ENCODE results near the gene SPSB4. TPM values are rescaled to one million over a fixed set of nuclear protein-coding genes. Genes with fewer than 3 reads are reported as not detected.

SPSB4 gene
- total and polyA plus RNA-seq, 10 of the 15 experiments (the other 5 are each of a cell fraction or from before 2014, with no cell fraction given), result not detected

- TF ChIP-seq E4F1 (IDR thresholded peaks at IDR 0.05; ENCODE audit: borderline replicate concordance, partially characterized antibody) (no peak), RAD21 (IDR thresholded peaks at IDR 0.05; ENCODE audit: insufficient read depth, low read depth, low read length) (no peak)
Measured at GRCh38 chr3:141179983-141180382, 128.8 kb downstream of the SPSB4 start (continued).

GRCh38 chr3:141181196-141181595 is 130.0 kb downstream of the SPSB4 start:
- in situ Hi-C loops (cut with MboI) (no loop called here), intact Hi-C loops (cut with micrococcal nuclease; ENCODE audit: unreplicated experiment) (no loop called here)
- Histone ChIP-seq H2AFZ (ENCODE audit: control insufficient read depth, low read depth, low read length) (no peak overlapping the region), H3K27me3 (replicated peaks in 1 of 2; ENCODE audit: control insufficient read depth in 2 of 2, insufficient read depth in 2 of 2, low read length in 1 of 2) (peaks cover 0 to 2% of the 10 kb centered on the region in 2 experiments; a peak in 1 of 4 replicates), H3K4me1 (ENCODE audit: control insufficient read depth, insufficient read depth, low read length) (no peaks in the 10 kb centered on the region), H3K9me3 (replicated peaks; ENCODE audit: control insufficient read depth, insufficient read depth, low read length) (no peaks in the 10 kb centered on the region), H3K4me2 (ENCODE audit: control insufficient read depth, insufficient read depth) (no peak overlapping the region), H3K9ac (ENCODE audit: control insufficient read depth, insufficient read depth, low read length) (no peak overlapping the region), H4K20me1 (ENCODE audit: control insufficient read depth, insufficient read depth) (no peaks in the 10 kb centered on the region), H3K79me2 (ENCODE audit: control insufficient read depth, insufficient read depth, low read length) (no peaks in the 10 kb centered on the region), H3K36me3 (ENCODE audit: control insufficient read depth in 2 of 2, insufficient read depth in 2 of 2, low read length in 1 of 2) (no peaks in the 10 kb centered on the region), H3K4me3 (no peak overlapping the region), H3K27ac (ENCODE audit: control insufficient read depth, insufficient read depth) (no peak overlapping the region)
- CTCF ChIA-PET, result interaction anchor here (2.7 kb wide), 1 partner anchor 11 kb away, joined by 11 read pairs; no protein-coding TSS in a partner anchor
- TF ChIP-seq SKIL (IDR thresholded peaks at IDR 0.05; ENCODE audit: low read depth, poor library complexity, severe bottlenecking) (no peak), FOXM1 (IDR thresholded peaks at IDR 0.05; ENCODE audit: low read depth, low read length) (no peak), SMARCA5 (IDR thresholded peaks at IDR 0.05) (no peak), YY1 (IDR thresholded peaks at IDR 0.05; ENCODE audit: low read depth, low read length) (no peak)
- ATAC-seq (no peak), DNase-seq (ENCODE audit: low read depth, low spot score) (no peak), FAIRE-seq (no peak)
- SMC1A ChIA-PET (ENCODE audit: uncharacterized antibody, unreplicated experiment), result no interaction called here
- no TSS peak for BruUV-seq (replicated peaks)
- POLR2A ChIA-PET, result no interaction called here
- RAD21 ChIA-PET (ENCODE audit: unreplicated experiment), result no interaction called here
- 24% methylated on average over 4 of the region's 4 CpGs for WGBS (ENCODE audit: insufficient coverage, insufficient replicate concordance, low lambda C conversion rate, missing lambda C conversion rate)

All from GM12878 (cell line).